SK-N-DZ (cell line): Measurements from ENCODE around the gene NAALADL1.

ENCODE experiments used
- DNase-seq: peaks from one replicate; pipeline ENCODE4 v3.0.0-alpha.2; 2015; ENCODE audit warnings: low spot score

NAALADL1 gene

DNA sequence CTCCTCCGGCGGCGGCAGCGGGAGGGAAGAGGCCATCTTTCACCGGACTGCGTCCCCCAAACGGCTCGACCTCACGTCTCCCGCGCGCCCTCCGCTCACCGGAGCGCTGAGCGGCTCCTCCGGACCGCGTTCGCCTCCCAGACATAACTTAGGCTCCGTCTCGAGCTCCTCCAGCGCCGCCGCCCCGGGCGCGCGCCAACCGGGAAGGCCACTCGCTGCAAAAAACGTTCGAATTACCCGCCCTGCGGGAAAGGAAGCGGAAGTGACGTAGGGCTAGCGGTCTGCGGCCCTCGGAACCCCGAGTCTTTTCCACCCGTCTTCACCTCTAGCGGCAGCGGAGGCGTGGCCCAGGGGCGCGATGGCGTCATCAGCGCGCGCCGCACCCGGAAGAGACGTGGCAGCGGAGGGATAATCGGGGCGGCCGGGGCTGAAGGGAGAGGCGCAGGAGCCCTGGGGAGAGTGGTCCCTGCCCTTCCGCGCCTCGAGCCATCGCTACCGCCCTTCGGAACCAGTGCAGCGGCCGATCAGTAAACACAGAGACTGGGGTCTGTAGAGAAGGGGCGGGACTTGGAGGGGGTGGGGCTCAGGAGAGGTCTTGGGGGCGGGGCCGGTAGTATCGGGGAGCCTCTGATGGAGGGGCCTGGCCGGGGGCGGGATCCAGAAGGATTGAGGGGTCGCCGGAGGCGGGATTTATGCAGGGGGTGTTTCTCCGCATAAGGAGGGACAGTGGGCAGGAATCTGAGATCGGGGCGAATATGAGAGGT, 25.7 kb upstream of the NAALADL1 start, which contains the start of the genes CDCA5 and ZFPL1:
TSS of gene CDCA5 (minus strand) at position 207 of the 764 bp plus-strand sequence. CDS start at position 145, 62 bp downstream.
TSS of gene ZFPL1 (plus strand) at position 389 of the 764 bp plus-strand sequence. CDS start 477 bp downstream, outside the sequence.
- peak; percentile 95 for DNase-seq

- DNase-seq = no peak
Measured at GRCh38 chr11:65083134-65083833, 24.9 kb upstream of the NAALADL1 start.

DNA sequence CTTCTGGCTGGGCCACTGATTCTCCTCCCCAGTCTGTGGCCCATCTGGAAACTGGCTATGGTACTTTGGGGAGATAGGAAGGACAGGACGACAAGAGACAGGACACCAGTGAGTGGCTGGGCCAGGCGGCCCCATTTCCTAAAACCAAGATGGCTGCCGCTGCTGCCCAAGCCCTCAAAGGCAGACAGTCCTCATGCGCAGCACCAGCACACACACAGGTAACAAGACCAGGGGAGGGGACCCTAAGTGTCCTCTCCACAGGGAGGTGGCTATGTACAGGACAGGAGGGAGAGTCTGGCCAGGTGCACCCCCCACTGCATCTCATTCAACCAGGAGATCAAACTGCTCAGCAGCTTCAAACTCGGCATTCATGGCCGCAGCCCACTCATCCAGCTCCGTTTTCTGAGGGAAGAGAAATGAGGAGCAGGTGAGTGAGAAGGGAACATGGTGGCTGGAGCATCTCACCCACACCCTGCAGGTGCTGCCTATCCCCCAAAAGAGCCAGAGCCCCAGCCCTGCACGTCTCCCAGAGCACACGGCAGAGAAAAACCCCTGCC, 20.5 kb upstream of the NAALADL1 start:
- no peak for DNase-seq

- DNase-seq = peak; percentile 60
Measured at GRCh38 chr11:65078151-65078550, 19.8 kb upstream of the NAALADL1 start.

DNA sequence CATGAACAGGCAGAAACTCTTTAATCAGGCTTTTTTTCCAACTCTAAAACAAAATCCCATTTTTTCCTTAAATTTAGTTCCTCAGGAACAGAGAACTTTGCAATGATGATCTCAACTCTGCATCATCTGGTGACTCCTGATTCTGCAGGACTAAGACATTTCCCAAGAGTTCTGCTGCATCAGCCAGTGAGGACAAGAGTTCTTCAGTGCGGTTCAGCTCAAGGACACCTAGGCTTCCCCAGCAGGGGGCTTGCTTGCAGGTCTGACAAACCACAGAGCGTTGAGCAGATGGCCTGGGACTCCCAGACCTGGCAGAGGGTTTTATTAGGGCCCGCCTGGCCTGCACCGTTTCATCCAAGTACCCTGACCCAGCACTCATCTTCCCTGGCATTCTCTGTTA, 19.1 kb upstream of the NAALADL1 start:
- peak; percentile 58 for DNase-seq

- DNase-seq = no peak
Measured at GRCh38 chr11:65072631-65072966, 14.2 kb upstream of the NAALADL1 start.

GRCh38 chr11:65071907-65072630, 13.7 kb upstream of the NAALADL1 start:
- DNase-seq = no peak

DNA sequence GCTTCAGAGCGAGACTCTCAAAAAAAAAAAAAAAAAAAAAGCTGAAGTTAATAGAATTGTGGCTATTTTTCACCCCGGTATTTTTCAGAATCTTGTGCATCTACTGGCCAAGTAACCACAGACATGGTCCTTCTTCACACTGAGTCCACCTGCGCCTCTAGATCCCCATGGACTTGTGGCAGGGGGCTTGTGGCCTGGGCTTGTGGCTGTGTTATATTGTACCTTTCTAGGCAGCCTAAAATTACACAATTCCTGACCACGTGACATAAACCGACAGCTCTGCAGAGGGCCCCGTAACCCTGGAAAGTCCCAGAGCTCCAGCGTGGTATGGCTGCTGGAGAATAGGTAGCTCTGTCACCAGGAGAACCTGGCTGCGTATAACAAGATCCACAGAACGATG, 10.9 kb upstream of the NAALADL1 start:
- DNase-seq = no peak

- no peak for DNase-seq
Measured at GRCh38 chr11:65067446-65067845, 9.1 kb upstream of the NAALADL1 start.

DNA sequence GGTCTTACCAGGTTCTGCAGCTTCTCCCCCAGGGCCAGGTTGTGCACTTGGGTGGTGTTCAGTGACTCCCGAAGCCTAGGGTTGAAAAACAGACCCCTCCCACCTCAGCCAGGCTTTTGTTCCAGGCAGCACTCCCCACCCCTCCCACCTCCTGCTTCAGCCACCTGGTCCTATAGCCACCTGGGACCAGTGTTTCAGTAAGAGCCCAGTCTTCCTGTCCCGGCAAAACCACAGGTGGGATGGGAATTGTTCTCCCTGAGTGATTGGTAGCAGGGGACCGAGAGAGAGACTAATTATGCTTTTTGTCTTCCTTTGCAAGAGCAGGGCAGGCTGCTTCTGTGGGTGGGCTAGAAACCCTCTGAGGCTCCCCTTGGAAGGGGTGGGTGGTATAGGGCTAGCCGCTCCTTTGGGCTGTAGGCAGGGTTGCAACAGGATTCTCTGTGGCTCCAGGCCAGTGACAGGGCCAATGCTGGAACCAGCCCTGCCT, 8.5 kb upstream of the NAALADL1 start:
- peak; percentile 51 for DNase-seq

- DNase-seq = no peak
Measured at GRCh38 chr11:65066315-65066714, 8.0 kb upstream of the NAALADL1 start.

DNA sequence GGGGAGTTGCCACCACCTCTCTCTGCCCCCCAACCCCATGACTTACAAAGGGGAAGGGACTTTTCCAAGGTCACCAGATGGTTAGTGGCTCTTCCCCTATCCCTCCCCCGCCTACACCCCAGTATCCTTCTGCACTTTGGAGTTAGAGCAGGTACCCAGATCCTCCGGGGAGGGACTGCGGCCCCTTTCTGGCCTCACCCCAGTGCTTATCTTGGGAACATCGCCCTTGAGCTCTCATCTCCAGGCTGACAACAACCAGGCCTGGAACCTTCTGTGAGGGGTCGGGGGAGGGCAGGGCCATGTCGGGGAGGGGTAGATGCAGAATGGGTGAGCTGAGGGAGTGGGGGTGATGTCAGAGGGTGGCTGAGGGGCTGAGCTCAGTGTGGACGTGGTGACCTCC, 7.5 kb upstream of the NAALADL1 start:
- peak; percentile 77 for DNase-seq

DNA sequence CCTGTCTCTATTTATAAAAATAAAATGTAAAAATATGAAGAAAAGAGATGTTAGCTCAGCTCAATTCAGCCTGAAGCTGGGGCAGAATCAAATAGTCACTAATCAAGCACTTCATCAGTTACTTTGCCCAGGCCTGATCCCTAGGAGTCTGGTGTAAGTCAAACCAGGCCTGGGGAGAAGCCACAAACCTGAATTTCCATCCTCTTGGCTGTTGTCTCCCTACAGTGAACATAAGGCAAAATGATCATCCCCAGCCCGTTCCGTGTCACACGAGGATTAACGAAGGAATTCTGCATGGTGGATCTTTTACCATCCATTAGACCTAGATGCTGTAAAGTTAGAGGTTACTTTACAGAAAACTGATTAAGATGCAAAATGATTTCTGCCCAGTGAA, 6.5 kb upstream of the NAALADL1 start:
- DNase-seq = peak; percentile 82

DNA sequence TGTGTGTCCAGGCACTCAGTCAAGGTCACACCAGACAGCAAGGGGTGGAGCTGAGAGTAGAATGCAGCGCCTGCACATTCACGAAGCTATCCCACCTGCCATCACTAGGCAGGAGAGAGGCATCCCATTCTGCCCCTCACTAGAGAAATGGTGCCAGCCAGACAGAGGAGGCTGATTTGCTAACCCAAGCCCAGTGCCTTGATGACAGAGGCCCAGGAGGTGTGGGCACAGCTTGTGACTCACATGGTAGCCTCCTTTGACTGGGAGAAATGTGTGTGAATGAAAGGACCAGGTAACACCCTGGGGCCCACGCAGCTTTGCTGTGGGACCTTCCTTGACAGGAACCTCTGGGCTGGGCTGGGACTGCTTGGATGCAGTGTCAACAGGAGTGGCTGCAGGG, 5.2 kb upstream of the NAALADL1 start:
- DNase-seq = no peak

DNA sequence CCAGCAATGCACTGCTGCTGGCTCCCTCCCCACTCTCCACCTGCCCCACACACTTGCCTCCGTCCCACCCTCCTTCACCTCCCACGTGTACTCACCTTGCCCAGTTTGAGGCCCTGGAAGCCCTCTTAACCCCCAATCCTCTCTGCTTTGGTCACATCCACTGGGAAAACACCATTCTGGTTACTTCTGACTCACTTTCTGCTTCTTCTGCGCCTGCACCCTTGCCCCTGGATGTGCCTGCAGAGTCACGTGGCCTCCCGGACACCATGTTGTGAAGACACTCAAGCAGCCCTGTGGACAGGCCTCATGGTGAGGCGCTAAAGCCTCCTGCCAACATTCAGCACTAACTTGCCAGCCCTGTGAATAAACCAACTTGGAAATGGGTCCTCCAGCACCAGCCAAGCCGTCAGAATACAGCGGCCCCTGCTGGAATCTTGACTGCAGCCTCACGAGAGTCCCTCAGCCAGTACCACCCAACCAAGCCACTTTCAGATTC, 2.6 kb upstream of the NAALADL1 start:
- no peak for DNase-seq

DNA sequence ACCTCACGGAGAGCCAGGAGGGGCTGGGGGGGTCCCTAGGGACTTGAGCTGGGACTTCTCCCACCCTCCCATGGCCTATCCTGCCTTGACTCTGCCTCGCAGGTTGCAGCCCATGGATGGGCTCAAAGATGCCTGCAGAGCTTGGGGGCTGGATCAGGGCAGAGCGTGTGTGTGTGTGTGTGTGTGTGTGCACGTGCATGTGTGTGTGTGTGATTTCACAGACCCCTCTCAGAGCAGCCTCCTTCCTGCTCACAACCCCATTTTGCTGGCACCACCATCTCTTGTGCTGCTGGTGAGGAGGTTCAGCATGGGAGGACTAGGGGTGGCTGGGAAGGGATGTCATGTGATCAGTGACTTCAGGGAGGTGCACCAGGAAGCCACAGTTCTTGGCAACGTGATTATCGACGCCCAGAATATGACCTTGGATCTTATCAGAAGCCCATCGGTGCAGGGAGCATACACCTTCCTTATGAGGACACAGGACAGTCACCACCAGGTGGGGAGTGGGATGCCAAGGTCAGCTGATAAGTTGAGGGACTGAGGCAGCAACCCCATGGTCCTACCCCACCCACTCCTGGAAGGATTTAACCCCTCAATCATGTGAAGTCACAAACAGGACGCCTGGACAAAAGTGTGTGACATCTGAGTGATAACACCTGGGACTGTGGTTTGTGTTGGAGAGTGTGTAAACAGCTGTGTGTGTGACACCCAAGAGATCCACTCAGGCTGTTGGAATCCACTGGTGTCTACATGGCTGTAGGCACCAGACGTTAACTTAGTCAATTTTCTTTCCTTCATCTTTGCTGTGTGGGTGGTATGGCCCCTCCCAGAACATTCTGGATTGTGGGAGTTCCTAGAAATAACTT, 1.8 kb upstream of the NAALADL1 start:
- no peak for DNase-seq

- DNase-seq = no peak
Measured at GRCh38 chr11:65059523-65059922, 1.2 kb upstream of the NAALADL1 start.

DNA sequence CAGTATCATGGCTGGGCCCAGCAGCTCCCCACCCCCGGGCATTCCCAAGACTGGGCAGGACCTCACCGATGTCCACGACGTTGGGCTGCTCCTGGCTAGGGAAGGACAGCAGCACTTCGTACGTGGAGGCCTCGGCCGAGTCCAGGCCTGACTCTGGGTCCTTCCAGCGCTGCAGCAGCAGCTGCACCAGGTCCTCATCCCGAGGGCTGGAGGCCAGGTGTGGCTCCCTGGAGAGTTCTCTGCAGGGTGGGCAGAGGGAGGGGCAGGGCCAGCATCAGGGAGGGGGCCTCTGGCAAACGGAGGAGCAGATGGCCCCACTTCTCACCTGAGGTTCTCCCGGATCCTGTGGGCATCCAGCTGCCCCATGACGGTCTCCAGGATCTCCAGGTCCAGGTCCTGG, 341 bp downstream of the NAALADL1 start:
- no peak for DNase-seq

GRCh38 chr11:65057526-65057925, 827 bp downstream of the NAALADL1 start:
- DNase-seq = no peak

DNA sequence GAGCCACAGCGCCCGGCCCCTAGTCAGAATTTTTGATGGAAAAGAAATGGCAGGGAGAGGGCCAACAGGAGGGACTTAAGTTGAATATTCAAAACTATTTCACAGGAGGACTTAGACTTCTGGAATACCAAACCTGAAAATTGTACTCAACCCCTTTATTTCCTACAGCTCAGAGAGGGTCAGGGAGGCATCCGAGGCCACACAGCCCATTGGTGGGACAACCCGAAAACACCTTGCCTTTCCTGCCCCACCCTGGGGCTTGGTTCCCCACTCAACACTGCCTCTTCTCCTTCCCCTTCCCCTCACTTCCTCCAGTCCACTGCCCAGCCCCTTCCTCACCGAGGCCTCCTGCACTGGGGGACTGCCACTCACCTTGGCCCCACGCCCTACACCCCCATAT, 1.4 kb downstream of the NAALADL1 start:
- no peak for DNase-seq

DNA sequence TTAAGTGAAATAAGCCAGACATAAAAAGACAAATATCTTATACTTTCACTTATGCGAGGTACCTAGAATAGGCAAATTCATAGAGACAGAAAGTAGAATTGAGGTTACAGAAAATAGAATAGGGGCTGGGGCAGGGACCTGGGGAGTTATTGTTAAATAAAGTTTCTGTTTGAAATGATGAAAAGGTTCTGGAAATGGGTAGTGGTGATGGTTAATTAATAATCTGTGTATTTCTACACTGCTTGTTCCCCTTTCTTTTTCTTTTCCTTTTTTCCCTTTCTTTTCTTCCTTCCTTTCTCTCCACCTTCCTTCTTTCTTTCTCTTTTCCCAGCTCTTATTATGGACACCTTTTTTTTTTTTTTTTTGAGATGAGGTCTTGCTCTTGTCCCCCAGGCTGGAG, 2.8 kb downstream of the NAALADL1 start:
- DNase-seq = no peak
